NCI-H748 (cell line): ENCODE data around the gene TXN.
"Not testable (repeated sequence)": the region's sequence is repeated elsewhere in the genome, so short reads cannot be mapped to it uniquely, and the experiment has no call there.

Experiments used
- DNase-seq: peaks from one replicate; lab custom pipeline; 2025; ENCODE audit not compliant: unreplicated experiment; lab: John Stamatoyannopoulos, UW

The TXN gene

GRCh38 chr9:110257097-110257841 lies 962 bp upstream of the TXN start:
- DNase-seq, result peak; percentile 35

DNA sequence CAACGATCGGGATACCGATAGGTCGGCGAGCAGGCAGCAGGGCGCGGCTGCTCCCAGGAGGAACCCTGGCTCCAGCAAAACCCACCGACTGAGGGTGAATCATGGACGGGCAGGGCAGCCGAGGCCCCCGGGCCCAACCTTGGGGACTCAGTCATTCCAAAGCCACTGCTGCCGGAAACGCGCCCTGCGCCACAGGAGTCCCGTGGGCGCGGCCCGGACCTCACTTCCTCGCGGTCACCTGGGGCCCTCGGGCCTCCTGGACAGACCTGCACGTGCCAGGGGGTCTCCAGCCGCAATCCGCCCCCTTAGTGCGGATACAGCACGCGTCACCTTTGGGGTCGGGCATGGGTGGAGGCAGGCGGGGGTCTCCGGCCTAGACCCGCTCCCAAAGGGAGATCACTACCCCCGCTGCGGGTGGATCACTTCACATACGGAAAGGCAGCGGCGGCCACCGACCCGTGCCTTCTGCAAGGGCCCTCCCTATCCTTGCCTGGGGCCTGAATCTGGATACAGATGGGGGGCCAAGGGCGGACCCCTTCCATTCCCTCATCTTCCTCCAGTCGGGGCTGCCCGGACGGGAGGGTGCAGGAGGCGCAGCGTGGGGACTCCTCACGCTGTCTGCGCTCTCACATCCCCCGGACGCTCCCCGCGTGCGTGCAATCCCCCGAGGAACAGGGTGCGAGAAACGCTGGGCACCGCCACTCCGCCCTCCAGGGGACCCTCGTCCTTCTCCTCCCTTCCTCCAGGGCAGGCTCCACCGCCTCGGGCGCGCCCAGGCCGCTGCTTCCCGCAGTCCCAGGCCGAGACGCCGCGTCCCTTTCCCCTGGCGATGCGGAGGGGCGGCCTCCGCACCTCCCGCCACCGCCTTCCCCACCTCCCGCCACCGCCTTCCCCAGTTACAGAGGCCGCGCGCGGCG lies 586 bp downstream of the TXN start:
- DNase-seq, result peak; percentile 74

- DNase-seq, result peak; percentile 60
Measured at GRCh38 chr9:110255034-110255462, 1.3 kb downstream of the TXN start.

- DNase-seq, result no peak
Measured at GRCh38 chr9:110254500-110254899, 1.8 kb downstream of the TXN start.

GRCh38 chr9:110252509-110253139 lies 3.7 kb downstream of the TXN start:
- DNase-seq, result no peak

GRCh38 chr9:110251770-110252169 lies 4.5 kb downstream of the TXN start:
- DNase-seq, result not testable (repeated sequence)

DNA sequence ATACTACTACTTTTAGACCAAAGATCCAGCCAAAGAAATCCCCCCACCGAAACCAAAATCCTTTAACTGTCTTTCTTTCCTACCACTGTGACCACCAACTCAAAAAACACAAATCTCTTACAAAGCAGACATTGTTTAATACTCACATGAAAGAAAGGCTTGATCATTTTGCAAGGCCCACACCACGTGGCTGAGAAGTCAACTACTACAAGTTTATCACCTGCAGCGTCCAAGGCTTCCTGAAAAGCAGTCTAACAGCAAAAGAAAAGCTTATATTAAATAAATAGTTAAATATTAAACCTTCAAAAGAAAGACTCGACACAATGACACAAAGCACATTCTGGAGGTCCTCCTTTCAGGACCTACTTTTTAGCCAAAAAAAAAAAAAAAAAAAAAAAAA lies 5.1 kb downstream of the TXN start:
- no peak for DNase-seq

DNA sequence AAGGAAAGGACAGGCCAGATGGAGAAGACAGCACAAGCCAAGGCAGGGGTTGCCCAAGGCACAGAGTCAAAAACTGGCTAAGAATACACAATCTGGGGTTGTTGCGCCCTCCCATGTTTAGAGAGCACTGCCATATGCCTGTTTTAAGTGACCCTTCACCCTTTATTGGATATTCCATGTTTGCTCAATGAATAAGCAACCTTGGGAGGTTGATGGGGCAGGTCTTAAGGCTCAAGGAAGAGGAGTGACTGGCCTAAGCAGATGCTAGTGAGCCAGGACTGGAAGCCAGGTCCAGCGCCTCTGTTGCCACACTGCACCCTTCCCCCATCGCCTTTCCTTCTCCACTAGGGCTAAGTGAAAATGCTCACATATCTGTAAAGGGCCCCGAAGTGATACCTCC lies 6.7 kb downstream of the TXN start:
- DNase-seq, result no peak

DNA sequence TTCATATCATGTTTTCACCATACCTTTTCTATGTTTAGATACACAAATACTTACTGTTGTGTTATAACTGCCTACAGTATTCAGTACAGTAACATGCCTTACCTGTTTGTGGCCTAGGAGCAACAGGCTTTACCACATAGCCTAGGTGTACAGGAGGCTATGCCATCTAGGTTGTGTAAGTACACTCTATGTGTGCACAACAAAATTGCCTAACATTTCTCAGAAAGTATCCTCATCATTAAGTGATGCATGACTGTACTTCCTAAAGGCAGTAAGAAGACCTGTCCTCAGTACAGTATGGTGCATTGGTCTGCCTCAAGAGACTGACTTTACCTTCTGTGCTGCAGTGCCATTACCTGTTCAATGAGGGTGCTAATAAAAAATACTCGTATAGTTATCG lies 7.9 kb downstream of the TXN start:
- DNase-seq, result no peak

GRCh38 chr9:110246214-110246613 lies 10.1 kb downstream of the TXN start:
- no peak for DNase-seq

DNA sequence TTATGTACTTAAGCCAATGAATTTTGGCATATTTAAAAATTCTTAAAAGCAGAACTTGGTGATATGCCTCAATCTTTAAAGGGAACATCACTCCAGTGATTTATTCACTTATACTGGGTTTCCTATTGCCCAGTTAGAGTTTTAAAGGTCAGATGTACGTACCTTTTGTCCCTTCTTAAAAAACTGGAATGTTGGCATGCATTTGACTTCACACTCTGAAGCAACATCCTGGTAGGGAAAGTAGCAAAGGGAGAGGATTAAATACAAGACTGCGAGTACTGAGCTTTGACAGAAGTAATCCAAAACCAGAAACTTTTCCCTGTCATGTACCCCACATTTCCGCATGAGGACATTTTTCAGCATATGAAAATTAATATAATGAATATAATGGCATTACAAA lies 11.7 kb downstream of the TXN start:
- DNase-seq, result no peak

- no peak for DNase-seq
Measured at GRCh38 chr9:110241858-110242321, 14.4 kb downstream of the TXN start.

GRCh38 chr9:110241260-110241857 lies 14.9 kb downstream of the TXN start:
- DNase-seq, result no peak

DNA sequence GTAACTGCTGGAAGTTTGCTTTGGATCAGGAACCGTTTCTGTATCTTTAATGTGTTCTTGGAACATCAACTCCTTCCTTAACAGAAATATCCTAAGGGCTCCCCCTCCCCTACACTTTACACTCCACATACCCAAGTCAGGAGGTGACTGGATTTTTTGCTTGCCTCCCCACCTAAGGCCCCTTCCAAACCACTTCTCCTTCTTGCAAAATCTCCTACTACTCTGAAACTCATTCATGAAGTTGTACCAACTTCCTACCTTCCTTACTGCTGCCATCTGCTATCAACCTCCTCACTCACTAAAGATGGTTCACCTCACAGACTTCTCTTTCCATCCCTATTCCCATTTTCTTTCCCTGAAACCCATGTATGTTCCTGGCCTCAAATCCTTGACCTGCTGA lies 16.1 kb downstream of the TXN start:
- DNase-seq, result no peak

GRCh38 chr9:110228321-110228720 lies 28.0 kb downstream of the TXN start:
- no peak for DNase-seq

GRCh38 chr9:110224583-110224982 lies 31.7 kb downstream of the TXN start:
- DNase-seq, result no peak

- DNase-seq, result no peak
Measured at GRCh38 chr9:110220809-110221208, 35.5 kb downstream of the TXN start.

DNA sequence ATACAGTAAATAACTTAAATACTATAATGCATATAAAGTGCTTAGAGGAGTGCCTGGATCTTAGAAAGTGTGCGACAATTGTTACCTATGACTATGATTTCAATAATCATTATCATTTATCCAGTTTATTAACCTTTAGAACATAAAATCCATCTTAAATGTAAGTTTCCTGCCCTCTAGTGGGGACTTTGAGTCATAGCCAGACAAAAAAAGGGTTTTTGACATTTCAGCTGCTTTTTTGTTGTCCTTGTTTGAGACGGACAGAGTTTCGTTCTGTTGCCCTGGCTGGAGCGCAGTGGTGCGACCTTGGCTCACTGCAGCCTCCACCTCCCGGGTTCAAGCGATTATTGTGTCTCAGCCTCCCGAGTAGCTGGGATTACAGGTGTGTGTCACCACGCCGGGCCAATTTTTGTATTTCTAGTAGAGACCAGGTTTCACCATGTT lies 38.6 kb downstream of the TXN start:
- peak; percentile 42 for DNase-seq

DNA sequence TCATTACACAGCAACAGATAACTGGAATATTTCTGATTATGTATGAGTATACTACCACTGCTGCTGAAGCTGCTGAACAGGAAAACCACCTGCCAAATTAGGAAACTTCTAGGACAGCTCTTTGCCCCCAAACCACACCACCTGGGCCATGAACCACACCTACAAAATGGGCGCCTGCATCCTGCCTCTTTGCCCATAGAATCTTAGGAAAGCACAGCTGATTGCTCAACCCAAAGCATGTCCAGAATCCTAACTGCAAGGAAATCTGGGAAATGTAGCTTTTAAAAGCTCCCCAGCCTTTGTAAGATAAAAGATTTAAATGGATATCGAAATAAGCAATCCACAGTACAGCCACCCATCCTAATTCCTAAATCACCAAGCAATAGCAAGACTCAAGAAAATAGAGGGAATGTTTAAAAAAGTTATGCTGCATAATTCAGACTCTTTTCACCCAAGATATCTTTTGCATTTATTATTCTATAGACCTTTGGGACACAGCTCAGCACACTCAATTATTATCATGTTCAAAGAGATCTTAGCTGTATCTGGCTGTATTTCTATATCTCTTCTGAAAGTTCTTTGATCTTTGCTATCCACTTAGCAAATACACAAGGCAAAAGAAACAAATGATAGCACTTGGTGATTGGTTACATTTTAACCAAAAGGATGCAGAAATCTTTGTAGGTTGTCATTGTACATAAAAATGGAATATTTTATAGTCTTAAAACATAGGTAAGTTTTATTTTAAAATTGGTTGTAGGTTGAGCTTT lies 41.5 kb downstream of the TXN start:
- no peak for DNase-seq

- no peak for DNase-seq
Measured at GRCh38 chr9:110214090-110214489, 42.2 kb downstream of the TXN start.
